Dermis blood vessel endothelial cell (primary cell): ENCODE measurements around the gene SH3RF3. TPM values are rescaled to one million over a fixed set of nuclear protein-coding genes. Genes with fewer than 3 reads are reported as not detected.

Experiments used
- DNase-seq: peaks from one replicate; pipeline ENCODE4 v3.0.0; 2010
- total RNA-seq: library from RNA; depleted of rRNA; stranded (reverse); fragments of >200 nt; gene quantifications from 2 replicates; pipeline ENCODE4 v1.2.3, GENCODE V29; 2014

SH3RF3 gene
- total RNA-seq, 1 donor from 2014 or later: 7.7 TPM

DNA sequence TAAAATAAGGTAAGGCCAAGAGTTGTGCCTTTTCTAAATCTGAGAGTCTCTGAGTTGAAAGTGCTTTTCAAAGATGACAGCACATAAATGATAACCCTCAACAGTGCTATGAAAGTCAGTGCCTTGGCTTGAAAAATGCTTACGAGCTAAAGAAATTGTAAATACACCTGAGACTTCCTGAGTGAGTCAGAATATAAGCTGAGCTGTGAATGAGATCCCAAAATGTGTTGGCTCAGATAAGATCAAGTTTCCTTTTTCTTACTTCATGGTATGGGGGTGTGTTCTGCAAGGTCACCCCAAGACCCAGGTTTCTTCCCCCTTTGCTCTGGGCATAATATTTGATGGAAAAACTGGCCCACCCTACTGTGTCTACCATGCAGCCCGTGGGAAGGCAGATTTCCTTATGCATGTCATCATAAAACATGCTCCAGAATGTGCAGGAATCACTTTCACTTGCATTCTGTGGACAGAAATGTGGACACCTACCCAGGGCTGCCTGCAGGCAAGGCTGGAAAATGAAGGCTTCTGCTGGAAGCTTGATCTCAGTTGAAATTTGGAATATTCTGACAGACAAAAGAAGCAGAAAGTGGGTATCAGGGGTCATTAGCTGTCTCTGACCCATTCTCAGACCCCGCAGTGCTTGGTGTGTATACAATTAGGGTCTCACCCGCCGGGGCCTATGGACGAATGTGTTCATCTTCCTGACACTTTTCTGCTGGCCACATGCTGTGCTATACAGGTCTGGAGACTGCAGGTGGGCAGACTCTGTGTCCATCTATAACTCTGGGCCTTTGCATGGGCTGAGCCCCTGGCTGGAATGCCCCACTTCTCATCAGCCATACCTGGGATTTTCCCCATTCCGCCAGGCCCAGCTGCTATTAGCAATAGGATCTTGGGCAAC is 212.6 kb downstream of the SH3RF3 start:
- peak; percentile 47 for DNase-seq

DNA sequence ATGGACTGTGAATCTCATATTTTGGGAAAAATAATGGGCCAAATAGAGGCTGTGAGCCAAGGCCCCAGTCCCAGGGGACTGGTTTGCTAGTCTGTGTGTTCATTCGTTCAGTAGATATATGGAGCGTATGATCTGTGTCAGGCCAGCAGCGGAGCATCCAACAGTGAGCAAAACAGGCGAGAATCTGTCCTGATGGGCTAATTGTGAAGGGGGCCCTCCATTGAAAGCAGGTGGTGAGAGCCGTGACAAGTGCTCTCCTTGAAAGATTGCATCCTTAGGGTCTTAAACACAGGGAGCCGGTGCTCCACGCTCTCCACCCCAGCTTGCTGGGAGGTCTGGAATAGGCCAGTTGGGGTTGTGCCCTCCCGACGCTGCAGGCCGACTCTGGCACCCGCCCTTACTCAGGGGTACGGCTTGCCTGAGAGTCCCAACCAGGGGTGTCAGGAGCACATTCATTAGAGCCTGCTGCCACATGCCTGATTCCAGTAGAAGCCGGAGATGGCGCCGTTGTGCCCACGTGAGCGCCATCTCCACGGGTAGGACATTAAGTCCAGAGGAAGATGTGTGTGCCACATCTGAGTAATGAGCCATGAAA is 213.3 kb downstream of the SH3RF3 start:
- DNase-seq: no peak

DNA sequence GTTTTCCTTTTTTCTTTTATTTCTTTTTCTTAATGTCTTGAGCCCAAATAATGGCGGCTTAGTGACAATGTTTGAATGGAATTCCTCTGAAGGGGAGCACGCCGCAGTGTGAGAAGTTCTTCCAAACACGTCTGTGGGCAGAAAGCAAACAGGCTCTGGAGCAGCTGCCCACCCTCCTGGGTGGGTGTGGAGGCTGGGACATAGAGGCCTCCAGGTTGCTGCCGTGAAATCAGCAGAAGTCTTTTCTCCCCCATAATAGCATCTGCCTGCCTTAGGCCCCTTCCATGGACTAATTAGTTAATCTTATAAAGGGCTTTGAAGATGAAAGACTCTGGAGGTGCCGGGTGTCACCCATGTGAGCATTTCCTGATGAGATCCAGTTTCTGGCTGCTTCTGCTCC is 213.9 kb downstream of the SH3RF3 start:
- no peak for DNase-seq

DNA sequence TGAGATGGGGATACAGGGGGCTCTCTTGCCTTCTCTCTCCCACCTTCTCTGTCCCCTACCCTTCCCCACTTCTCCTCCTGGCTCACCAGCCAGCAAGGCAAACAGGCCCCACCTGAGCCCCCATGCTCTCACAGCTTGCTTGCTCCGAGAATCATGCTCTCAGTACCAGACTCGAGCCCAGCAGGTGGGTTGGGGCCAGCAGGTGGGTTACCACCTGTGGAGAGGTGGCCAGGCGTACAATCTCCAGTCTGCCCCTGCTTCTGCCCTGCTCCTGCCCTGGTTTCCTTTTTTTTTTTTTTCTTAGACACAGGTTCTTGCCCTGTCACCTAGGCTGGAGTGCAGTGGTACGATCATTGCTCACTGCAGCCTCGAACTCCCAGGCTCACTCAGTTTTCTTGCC is 214.5 kb downstream of the SH3RF3 start:
- DNase-seq: no peak

DNA sequence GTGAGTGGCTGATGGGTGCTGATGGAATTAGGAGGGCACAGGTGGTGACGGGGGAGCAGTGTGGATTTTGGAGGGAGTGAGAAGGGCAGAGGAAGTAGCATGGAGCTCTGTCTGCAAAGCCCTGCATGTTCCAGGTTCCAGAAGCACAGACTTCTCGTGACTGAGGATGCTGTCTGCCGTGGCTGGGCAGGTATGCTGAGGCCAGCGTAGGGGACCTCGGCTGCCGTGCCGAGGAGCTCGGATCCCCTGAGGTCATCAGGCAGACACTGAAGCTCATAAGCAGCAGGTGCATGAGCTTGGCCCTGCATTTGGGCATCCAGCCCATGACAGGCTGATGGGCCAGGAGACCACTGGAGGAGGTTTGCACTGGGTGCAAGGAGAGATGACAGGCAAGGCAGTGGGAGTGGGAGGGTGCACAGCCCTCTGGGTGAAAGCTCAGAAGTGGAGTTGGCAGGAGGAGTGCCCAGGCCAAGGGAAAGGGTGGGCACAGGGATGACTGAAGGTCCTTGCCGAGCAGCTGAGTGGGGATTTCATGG is 215.3 kb downstream of the SH3RF3 start:
- DNase-seq: no peak

DNA sequence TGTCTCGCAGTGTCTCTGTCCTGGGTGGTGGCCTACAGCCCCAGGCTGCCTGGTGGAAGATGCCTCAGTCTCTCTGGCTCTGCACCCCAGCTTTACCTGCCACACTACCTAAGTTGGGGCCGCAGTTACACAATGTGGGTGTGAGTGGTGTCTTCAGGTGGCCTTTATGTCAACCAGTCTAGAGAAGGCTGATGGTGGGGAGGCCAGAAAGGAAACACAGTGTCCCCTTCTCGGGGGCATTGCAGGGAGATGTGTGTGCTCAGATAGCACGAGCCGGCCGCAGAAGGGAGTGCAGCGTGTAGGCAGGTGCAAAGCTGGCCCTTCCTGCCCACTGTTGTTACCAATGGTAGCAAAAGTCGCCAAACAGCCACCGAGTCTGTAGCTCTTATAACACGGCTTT is 216.1 kb downstream of the SH3RF3 start:
- no peak for DNase-seq

DNA sequence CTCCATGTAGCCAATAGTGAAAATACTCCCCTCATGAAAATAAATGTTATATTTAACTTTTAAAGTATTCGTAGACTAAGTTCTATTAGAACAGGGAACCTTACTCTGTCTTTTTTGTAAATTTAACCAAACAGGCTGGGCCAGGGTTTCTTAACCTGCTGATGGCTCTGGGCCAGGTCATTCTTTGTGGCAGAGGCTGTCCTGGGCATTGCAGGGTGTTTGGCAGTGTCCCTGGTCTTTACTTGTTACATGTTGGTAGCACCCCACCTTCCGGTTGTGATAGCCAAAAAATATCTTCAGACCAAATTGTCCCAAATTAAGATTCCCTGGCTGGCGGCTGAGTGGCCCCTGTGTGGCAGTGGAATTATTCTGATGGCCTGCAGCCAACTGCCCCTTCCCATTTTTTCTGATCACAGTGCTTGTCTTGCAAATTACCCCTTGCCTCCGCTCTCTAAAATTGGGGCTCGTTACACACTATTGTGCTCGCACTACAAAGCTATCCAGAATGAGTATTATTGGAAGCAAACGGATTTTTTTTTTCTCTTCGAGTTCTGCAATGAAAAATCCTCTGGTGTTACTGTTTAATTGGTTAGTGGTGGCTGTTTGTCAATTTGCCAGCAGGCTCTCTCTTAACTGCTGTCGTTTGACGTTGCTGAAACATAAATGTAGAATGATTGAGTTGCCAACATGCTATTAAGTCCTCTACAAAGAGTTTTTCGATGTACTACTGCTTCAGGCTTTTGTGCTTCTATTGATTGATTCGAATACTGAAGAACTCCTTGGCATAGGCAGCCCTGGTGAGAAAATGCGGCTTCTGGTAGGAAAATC is 216.9 kb downstream of the SH3RF3 start:
- DNase-seq: no peak

DNA sequence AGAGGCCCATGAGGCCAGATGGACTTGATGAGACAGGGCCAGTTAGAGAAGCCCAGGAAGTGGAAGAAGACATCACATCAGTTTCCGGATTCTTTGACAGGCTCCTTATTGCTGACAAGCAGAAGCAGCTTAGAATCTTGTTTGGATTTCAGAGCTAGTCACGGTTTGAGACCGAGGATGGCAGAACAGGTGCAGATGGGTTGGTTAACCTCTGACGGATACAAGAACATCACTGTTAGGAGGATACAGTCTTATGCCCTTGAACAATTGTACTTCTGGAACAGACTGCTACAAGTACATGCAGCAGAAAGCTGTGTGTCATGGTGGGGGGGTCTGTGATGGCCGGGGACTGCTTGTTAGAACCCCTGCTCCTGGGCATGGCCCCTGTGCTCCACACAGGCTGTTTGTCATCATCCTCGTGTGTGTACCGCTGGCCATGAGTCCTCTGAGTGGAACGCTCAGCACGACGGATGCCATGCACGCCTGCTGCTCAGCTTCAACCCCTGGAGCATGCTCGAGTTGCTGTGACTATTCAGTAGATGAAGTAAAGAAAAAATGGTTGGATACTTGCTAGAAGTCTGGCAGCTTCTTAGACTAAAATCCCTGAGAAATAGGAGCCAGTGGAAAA is 217.7 kb downstream of the SH3RF3 start:
- no peak for DNase-seq

DNA sequence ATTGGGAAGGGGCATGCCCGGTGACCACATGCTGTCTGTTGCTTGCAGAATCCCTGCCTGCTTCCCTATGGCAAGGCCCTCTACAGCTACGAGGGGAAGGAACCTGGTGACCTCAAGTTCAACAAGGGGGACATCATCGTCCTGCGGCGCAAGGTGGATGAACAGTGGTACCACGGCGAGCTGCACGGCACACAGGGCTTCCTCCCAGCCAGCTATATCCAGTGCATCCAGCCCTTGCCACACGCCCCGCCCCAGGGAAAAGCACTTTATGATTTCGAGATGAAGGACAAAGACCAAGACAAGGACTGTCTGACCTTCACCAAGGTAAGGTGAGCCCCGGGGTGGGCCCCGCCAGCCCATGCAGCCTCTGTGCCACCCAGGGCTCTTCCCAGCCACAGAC is 218.6 kb downstream of the SH3RF3 start:
- DNase-seq: no peak

DNA sequence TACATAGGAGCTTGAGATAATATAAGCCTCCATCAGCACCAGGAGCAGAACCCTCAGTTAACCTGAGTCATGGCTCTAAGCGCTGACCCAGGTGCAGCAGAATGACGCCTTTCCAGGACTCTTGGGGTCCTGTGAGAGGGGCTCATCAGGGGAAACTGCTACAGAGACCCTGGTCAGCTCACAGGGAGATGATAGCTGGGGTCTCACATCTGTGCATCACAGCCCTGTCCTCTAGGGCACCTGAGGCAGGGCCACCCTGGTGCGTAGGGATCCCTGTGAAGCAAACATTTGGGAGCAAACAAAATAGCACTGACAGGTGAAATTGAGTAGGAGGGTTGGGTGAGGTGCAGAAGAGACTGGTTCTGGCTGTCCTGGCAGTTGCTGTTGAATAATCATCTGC is 219.2 kb downstream of the SH3RF3 start:
- no peak for DNase-seq

DNA sequence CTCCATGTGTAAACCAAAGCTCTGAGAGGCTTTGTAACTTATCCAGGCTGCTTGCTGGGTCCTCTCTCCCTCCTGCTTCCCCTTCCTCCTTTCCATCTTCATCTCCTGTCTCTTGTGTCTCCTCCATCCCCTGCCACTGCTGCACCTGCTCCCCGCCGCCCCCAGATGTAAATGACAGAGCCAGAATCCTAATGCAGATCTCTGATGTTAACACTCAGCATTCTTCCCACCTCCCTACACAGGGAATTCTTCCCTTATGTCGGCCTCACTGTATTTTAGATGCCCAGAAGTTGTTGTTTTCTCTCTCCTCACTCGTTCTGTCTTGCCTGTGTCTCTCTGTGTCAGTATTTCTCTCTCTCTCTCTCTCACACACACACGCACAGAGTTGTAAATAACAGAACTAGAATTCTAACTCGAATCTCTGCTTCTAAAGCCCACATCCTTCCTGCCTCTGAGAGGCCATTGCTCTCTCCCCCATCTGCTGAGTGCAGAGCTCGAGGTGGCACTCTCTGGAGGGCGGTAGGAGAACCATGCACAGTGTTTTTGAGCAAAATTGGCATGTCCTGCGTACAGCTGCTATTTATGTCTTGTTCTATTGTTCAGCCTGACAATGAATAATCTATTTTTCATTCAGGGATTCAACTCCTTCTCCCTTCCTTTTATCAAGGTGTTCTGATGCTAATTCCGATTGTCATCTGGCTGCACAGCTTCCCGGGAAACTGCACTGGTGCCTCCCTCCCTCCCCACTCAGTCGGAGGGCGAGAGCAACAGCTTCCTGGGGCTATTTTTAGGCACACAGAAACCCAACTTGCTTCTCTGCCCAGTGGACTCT is 219.9 kb downstream of the SH3RF3 start:
- DNase-seq: peak; percentile 54

DNA sequence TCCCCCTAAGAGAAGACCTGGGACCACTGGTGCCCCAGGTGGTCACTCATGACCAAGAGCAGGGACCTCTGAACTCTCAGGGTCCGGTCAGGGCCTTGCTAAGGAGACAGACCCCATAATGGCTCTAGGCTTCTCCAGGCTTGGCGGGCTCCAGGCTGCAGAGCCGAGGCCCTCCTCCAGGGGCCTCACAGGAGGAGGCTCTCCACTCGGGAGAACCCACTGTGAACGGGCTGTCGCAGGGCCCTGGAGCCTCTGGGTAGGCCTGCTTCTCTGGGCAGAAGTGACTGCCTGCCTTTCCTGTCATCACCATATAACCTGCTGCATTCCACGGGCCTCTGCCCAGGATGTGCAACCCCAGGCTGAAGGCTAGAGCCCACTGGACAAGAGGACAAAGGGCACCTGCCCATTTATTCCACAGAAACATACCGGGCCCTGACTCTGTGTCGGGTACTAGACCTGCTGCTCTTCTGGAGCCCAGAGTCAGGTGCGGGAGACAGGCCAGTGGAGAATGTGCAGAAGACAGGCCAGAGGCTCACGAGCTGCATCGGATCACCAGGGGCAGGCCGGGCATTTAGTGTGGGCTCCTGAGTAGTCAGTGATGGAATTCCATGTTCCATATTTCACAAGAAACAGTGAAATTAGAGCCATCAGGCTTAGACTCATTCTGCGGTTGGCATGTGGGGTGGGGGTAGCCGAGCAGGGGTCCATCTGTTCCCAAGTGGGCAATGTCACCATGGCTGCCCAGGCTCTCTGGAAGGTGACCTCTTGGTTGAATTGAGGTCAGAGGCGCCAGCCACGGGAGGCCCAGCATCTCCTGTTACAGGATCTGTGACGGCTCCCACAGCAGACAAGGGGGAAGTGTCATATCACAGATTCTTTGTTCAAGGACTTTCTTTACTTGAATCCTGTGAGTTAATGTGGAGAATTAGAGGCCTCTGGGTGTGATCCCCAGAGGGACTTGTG is 220.8 kb downstream of the SH3RF3 start:
- DNase-seq: no peak

DNA sequence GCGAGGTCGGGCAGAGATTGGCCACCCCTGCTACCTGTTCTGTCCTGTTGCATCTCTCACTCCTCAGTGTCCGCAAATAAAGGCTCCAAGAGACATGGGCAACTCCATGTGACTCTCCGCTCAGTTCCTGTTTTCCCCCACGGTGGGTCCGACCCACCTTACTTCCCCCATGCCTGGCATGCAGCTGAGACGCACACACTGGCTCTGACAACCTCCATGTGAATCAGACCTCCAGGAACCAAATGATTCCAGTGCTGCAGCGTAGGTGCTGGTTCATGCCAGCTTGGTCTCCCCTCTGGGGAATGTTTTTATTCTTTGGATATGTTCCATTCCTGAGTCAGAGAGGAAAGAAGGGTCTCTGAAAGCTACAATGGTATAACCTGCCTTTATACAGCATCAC is 221.5 kb downstream of the SH3RF3 start:
- DNase-seq: no peak

DNA sequence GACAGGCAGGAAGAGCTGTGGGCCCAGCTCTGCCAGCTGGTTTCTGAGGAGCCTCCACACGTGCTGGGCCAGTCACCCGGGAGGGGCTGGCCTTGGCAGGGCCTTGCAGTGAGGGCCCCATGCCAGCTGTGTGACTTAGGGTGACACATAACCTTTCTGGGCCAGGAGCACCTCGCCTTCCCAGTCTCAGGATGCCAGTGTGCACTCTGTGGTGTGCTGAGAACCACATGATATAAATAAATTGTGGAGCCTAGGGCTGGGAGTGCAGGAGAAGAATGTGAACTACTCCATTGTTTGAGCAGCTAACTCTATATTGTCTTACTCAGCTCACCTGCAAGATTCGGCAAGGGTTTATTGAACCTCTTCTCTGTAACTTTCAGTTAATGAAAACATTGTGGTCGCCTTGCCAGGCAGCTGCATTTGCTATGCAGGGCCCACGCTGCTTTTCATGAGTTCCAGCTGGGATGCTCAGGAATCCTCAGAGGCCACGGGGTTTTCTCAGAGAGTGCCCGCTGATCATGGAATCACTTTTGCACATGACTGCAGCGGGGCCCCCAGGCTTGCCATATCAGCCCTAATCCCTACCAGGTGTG is 222.3 kb downstream of the SH3RF3 start:
- peak; percentile 75 for DNase-seq

DNA sequence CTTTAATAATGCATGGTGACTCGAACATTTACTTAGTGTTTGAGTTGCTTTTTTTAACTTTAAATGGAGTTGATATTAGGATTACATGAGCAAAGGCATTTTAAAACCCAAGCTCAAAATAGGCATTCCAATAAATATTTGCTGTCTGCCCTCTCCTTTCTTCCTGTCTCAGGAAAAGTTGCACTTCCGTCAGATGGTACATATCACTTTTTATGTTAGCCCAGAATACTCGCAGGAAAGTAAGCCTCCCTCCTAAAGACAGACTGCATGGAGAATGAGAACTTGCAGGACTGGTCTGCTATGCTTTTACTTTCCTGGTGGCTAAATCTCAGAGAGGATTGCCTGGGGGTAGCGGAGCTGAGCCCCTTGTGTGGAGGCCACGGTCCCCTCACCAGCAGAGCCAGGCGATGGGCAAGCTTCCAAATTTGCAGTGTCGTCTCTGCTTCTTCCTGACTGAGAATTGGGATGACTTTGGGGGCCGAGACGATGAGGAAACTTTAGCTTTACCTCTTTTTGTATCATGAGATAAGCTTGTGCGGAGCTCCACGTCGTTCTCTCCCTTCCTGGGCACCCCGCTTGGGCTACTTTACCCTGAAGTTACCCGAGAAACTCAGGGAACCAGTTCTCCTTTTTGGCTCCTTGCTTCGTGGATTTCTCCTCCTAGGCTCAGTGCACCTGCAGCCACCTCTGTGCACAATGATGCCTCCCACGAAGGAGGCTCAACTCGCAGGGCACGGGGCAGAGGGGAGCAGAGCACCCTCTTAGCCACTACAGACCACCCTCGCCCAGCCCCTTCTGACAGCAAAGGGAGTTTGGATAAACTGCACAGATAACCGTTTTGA is 223.3 kb downstream of the SH3RF3 start:
- no peak for DNase-seq

DNA sequence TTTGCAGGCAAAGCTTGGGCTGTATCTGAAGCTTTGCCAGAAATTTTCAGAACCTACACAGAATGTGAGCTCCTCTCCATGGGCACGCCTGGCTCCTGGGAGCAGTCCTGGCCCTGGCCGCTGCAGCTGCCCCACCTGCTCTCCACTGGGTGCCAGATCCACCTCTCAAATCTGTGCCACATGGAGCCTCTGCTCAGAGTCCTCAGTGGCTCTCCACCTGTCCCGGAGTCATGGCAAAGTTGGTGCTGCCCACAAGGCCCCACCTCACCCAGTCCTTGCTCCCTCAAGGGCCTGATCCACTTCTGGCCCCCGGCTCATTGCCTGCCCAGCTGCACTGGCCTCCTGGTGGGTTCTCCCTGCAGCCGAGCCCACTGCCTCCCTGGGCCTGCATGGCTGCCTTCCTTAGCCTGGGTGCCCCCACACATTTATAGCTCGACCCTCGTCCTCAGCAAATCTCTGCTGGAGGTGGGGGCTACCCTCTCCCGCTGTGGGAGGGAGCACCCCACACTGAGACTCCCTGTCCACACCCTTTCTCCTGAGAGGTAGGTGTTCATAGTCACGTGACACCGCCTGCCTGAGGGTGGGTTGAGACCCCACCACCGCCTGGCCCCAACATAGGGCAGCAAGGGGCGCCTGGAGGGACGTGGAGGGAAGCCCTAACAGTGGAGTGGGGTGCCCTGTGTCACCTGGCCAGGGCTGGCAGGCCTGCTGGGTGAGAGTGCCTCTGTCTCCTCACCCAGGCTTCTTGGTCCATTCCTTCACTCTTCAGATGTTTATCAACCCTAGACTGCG is 224.1 kb downstream of the SH3RF3 start:
- no peak for DNase-seq

DNA sequence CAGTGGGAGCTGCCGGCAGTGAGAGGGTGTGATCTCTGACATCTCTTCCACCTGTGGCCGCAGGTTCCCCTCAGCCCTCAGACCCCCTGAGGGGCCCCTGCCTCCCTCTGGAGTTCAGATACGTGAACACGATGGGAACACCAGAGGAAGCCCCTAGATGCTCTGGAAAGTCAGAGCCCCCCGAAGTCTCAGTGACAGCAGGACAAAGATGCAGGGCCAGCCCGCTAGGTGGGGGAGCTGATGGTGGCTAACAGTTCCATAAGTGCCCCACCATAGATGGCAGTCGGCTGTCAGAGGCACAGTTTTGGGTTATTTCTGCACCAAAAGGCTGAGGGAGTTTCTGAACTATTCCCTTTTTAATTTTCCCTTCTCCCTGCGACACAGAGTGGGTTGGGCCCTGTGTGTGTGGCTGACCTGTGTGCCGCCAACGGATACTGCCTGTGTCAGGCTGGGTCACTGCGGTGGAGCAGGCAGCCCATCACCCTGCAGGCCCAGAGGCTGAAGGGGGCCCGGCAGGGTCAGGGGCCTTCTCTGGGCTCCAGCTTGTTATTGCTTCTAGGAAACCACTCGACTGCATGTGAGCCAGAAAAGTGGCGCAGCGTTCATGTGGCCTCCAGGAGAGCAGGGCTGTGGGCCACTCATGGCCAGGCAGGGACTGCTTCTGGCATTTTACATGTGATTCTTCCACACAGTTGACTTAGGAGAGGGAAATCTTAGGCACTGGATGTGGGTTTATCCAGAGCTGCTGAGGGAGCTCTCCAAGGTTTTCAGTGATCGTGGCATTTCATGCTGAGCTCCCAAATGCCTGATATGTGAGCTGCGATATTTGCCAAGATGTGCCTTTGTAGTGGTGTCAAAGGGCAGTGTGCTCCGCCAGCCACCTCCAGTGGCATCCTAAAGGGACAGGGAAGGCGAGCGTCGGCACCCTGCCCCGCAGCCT is 225.1 kb downstream of the SH3RF3 start:
- no peak for DNase-seq
